CD4-positive, alpha-beta T cell treated with Interleukin-10 for 1 hour (primary cell): Measurements from ENCODE around the gene PRSS36.
"Not testable (repeated sequence)": the region's sequence is repeated elsewhere in the genome, so short reads cannot be mapped to it uniquely, and the experiment has no call there.

Source experiments
- DNase-seq: peaks from one replicate; pipeline ENCODE4 v3.0.0-alpha.2; 2020

The PRSS36 gene

GRCh38 chr16:31149894-31150890 lies at the start of gene PRSS36:
TSS of gene PRSS36 (minus strand) at chr16:31150066. CDS start at chr16:31150035, 31 bp downstream.
- no peak for DNase-seq

GRCh38 chr16:31199430-31200041 lies 49.7 kb upstream of the PRSS36 start:
- no peak for DNase-seq

GRCh38 chr16:31198207-31198882 lies 48.5 kb upstream of the PRSS36 start:
- no peak for DNase-seq

GRCh38 chr16:31196324-31197088 lies 46.6 kb upstream of the PRSS36 start:
- DNase-seq = no peak

- DNase-seq = not testable (repeated sequence)
These were observed 46.0 kb upstream of the PRSS36 start for GRCh38 chr16:31195861-31196260.

- no peak for DNase-seq
These were observed 45.0 kb upstream of the PRSS36 start for GRCh38 chr16:31194898-31195297.

- no peak for DNase-seq
These were observed 44.0 kb upstream of the PRSS36 start for GRCh38 chr16:31193874-31194273.

GRCh38 chr16:31192856-31193642 lies 43.2 kb upstream of the PRSS36 start:
- no peak for DNase-seq

- DNase-seq = no peak
These were observed 42.0 kb upstream of the PRSS36 start for GRCh38 chr16:31191697-31192428.

GRCh38 chr16:31190818-31191444 lies 41.1 kb upstream of the PRSS36 start:
- DNase-seq = no peak

- no peak for DNase-seq
These were observed 40.2 kb upstream of the PRSS36 start for GRCh38 chr16:31190061-31190460.

GRCh38 chr16:31189412-31189778 lies 39.5 kb upstream of the PRSS36 start:
- DNase-seq = no peak

GRCh38 chr16:31188450-31189411 lies 38.9 kb upstream of the PRSS36 start:
- DNase-seq = no peak

GRCh38 chr16:31187808-31188189 lies 37.9 kb upstream of the PRSS36 start:
- DNase-seq = no peak

- DNase-seq = no peak
These were observed 37.3 kb upstream of the PRSS36 start for GRCh38 chr16:31186930-31187807.

- DNase-seq = no peak
These were observed 36.3 kb upstream of the PRSS36 start for GRCh38 chr16:31186176-31186575.

GRCh38 chr16:31185339-31185738 lies 35.5 kb upstream of the PRSS36 start:
- DNase-seq = no peak

GRCh38 chr16:31184888-31185287 lies 35.0 kb upstream of the PRSS36 start:
- no peak for DNase-seq
